Mesothelial cell of epicardium (in vitro differentiated cells): ENCODE measurements around the gene AP5Z1. TPM values are rescaled to one million over a fixed set of nuclear protein-coding genes. Genes with fewer than 3 reads are reported as not detected.
A peak's percentile ranks its signal among the peaks of the same experiment; 100 is the strongest.

Source experiments
- DNase-seq, 2 experiments: peaks; one replicate each; pipeline ENCODE4 v3.0.0; 2021; ENCODE audit warnings: low spot score in 2 of 2; ENCODE audit not compliant: unreplicated experiment in 2 of 2
- H3K27ac Mint-ChIP-seq: 2 replicates; pipeline ENCODE4 v1.8.0; 2021; ENCODE audit warnings: mixed read lengths
- H3K27me3 Mint-ChIP-seq: 2 replicates; pipeline ENCODE4 v1.8.0; 2021; ENCODE audit warnings: low read depth, mixed read lengths
- H3K36me3 Mint-ChIP-seq: 2 replicates; pipeline ENCODE4 v1.8.0; 2021; ENCODE audit warnings: mixed read lengths
- H3K4me1 Mint-ChIP-seq: 2 replicates; pipeline ENCODE4 v1.8.0; 2021; ENCODE audit warnings: mixed read lengths
- H3K4me3 Mint-ChIP-seq: 2 replicates; pipeline ENCODE4 v1.8.0; 2021; ENCODE audit warnings: mild to moderate bottlenecking, moderate library complexity, mixed read lengths
- H3K9me3 Mint-ChIP-seq: 2 replicates; pipeline ENCODE4 v1.8.0; 2021; ENCODE audit warnings: mixed read lengths
- total RNA-seq: library from RNA; stranded (reverse); gene quantifications from 3 replicates; pipeline ENCODE4 v1.2.1, GENCODE V29; 2021
- TF ChIP-seq, protein P1 (sequence below): fragments of 200-600 bp; sonication (generic); IDR thresholded peaks from one replicate; pipeline ENCODE4 v1.5.0; 2021; ENCODE audit warnings: antibody characterized with exemption; ENCODE audit not compliant: unreplicated experiment

Gene AP5Z1
- total RNA-seq, 1 donor from 2014 or later = 36.2 TPM

GRCh38 chr7:4796453-4796852, 21.0 kb downstream of the AP5Z1 start:
- Mint-ChIP-seq H3K4me3 (no peak overlapping the region), H3K9me3 (no peaks in the 10 kb centered on the region), H3K27ac (no peak overlapping the region), H3K36me3 (peaks cover 13% of the 10 kb centered on the region), H3K27me3 (no peaks in the 10 kb centered on the region), H3K4me1 (no peaks in the 10 kb centered on the region)
- no peak for DNase-seq
- TF ChIP-seq, protein P1, sequence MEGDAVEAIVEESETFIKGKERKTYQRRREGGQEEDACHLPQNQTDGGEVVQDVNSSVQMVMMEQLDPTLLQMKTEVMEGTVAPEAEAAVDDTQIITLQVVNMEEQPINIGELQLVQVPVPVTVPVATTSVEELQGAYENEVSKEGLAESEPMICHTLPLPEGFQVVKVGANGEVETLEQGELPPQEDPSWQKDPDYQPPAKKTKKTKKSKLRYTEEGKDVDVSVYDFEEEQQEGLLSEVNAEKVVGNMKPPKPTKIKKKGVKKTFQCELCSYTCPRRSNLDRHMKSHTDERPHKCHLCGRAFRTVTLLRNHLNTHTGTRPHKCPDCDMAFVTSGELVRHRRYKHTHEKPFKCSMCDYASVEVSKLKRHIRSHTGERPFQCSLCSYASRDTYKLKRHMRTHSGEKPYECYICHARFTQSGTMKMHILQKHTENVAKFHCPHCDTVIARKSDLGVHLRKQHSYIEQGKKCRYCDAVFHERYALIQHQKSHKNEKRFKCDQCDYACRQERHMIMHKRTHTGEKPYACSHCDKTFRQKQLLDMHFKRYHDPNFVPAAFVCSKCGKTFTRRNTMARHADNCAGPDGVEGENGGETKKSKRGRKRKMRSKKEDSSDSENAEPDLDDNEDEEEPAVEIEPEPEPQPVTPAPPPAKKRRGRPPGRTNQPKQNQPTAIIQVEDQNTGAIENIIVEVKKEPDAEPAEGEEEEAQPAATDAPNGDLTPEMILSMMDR = no peak

- Mint-ChIP-seq H3K27ac (no peak overlapping the region), H3K4me3 (no peak overlapping the region), H3K4me1 (no peaks in the 10 kb centered on the region), H3K36me3 (peaks cover 9% of the 10 kb centered on the region), H3K9me3 (no peaks in the 10 kb centered on the region), H3K27me3 (no peaks in the 10 kb centered on the region)
- TF ChIP-seq, protein P1 = peak; percentile 85
- peak in 1 of 2 experiments; percentile 76 for DNase-seq
Observed at GRCh38 chr7:4797858-4798705, 22.7 kb downstream of the AP5Z1 start.

GRCh38 chr7:4798706-4799235, 23.3 kb downstream of the AP5Z1 start:
- no peak overlapping the region for H3K4me3 Mint-ChIP-seq
- DNase-seq = no peak
- TF ChIP-seq, protein P1 = no peak
- H3K4me1 Mint-ChIP-seq = no peaks in the 10 kb centered on the region
- peaks cover 8% of the 10 kb centered on the region for H3K36me3 Mint-ChIP-seq
- no peaks in the 10 kb centered on the region for H3K9me3 Mint-ChIP-seq
- no peak overlapping the region for H3K27ac Mint-ChIP-seq
- H3K27me3 Mint-ChIP-seq = peaks cover under 1% of the 10 kb centered on the region

GRCh38 chr7:4799508-4800268, 24.3 kb downstream of the AP5Z1 start:
- H3K4me1 Mint-ChIP-seq = no peaks in the 10 kb centered on the region
- peaks cover 5% of the 10 kb centered on the region for H3K27me3 Mint-ChIP-seq
- H3K27ac Mint-ChIP-seq = no peak overlapping the region
- no peak overlapping the region for H3K4me3 Mint-ChIP-seq
- DNase-seq = no peak
- no peaks in the 10 kb centered on the region for H3K9me3 Mint-ChIP-seq
- H3K36me3 Mint-ChIP-seq = peaks cover under 1% of the 10 kb centered on the region
- TF ChIP-seq, protein P1 = no peak

GRCh38 chr7:4800487-4800886, 25.1 kb downstream of the AP5Z1 start:
- Mint-ChIP-seq H3K27me3 (peaks cover 5% of the 10 kb centered on the region), H3K9me3 (no peaks in the 10 kb centered on the region), H3K4me1 (no peaks in the 10 kb centered on the region), H3K36me3 (no peaks in the 10 kb centered on the region), H3K4me3 (no peak overlapping the region), H3K27ac (no peak overlapping the region)
- TF ChIP-seq, protein P1 = no peak
- DNase-seq = no peak
